Epithelial cell of esophagus (primary cell): ENCODE results near the gene CD80.

Source experiments
- DNase-seq: peaks from one replicate; pipeline ENCODE4 v3.0.0; 2010; ENCODE audit warnings: low read depth
- H3K4me3 ChIP-seq: 2 replicates; pipeline ENCODE4 v1.5.1; 2011; ENCODE audit warnings: mild to moderate bottlenecking, low read length, control low read depth
- TF ChIP-seq, protein P1 (sequence below): IDR thresholded peaks from 2 replicates; pipeline ENCODE4 v1.5.1; 2011; ENCODE audit warnings: low read depth, mild to moderate bottlenecking, low read length, control low read depth, inconsistent platforms; ENCODE audit not compliant: insufficient read depth; ENCODE audit errors: missing control alignments

The CD80 gene

DNA sequence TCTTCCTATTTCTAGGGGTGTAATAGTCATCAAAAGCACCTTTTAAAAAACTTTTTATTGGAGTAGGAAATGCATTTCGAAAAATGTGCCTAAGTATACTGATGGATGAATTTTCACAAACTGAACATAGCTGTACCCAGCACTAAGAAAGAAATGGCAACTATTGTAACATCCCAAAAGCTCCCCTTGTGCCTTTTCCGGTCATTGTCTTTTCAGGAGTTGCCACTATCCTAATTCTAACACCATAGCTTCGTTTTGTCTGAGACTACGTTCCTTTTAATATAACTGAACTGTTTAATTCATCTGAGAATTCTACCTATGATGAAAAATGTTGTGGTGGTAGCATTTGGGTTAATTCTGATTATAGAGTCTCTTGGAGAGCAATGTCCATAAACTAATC, 59.1 kb downstream of the CD80 start:
- no peak for DNase-seq
- TF ChIP-seq, protein P1, sequence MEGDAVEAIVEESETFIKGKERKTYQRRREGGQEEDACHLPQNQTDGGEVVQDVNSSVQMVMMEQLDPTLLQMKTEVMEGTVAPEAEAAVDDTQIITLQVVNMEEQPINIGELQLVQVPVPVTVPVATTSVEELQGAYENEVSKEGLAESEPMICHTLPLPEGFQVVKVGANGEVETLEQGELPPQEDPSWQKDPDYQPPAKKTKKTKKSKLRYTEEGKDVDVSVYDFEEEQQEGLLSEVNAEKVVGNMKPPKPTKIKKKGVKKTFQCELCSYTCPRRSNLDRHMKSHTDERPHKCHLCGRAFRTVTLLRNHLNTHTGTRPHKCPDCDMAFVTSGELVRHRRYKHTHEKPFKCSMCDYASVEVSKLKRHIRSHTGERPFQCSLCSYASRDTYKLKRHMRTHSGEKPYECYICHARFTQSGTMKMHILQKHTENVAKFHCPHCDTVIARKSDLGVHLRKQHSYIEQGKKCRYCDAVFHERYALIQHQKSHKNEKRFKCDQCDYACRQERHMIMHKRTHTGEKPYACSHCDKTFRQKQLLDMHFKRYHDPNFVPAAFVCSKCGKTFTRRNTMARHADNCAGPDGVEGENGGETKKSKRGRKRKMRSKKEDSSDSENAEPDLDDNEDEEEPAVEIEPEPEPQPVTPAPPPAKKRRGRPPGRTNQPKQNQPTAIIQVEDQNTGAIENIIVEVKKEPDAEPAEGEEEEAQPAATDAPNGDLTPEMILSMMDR, result no peak
- peak overlapping the region; percentile 9 for H3K4me3 ChIP-seq

- peak within 1 kb of the TSS; percentile 98 for H3K4me3 ChIP-seq
- peak; percentile 97 for DNase-seq
- TF ChIP-seq, protein P1, result no peak
Observed at GRCh38 chr3:119498186-119499011, 61.0 kb downstream of the CD80 start, which contains the start of gene TIMMDC1. Gene TIMMDC1 (plus strand): TSS chr3:119498547. CDS start chr3:119498734, 187 bp downstream.

DNA sequence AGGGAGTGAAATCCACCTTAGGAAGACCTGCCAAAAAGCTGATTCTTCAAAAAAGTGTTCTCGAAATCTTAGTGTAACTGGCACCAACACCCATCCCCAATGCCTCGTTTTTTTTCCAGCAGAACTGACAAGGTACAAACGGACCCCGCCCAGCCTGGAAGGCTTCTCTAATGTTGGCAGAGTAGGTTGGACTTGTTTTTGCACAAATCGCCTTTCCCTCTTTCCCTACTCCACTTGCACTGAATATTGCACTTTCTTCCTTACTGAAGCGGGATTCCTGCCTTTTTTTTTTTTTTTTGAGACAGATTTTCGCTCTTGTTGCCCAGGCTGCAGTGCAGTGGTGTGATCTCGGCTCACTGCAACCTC, 61.6 kb downstream of the CD80 start:
- peak overlapping the region; percentile 98 for H3K4me3 ChIP-seq
- TF ChIP-seq, protein P1, result no peak
- DNase-seq, result peak; percentile 67

DNA sequence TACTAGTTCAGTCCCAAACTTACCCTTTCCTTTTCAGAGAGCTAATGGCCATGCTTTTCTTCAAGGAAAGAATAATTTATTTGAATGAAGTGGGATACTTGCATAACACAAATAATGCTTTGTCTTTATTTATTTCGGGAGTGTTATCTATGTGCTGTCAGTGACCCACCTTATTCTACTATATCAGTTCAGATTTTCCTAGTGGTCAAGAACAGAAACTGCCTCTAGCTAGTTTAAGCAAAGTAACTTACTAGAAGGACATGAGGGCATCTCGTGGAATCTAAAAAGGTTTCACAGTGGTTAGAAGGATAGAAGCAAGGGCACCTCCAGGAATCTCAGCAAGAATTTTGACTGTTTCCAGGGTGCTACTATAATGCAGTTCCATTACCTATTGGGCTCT, 64.8 kb downstream of the CD80 start:
- no peak overlapping the region for H3K4me3 ChIP-seq
- TF ChIP-seq, protein P1, result peak; percentile 14

DNA sequence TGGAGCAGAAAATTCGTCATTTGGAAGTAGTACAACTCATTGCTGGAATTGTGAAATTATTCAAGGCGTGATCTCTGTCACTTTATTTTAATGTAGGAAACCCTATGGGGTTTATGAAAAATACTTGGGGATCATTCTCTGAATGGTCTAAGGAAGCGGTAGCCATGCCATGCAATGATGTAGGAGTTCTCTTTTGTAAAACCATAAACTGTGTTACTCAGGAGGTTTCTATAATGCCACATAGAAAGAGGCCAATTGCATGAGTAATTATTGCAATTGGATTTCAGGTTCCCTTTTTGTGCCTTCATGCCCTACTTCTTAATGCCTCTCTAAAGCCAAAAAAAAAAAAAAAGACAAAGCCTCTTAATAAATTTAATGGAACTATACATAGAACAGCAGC, 66.6 kb downstream of the CD80 start:
- H3K4me3 ChIP-seq, result no peak overlapping the region
- TF ChIP-seq, protein P1, result no peak
- DNase-seq, result no peak

More for the DNA sequence above, 64.8 kb downstream of the CD80 start:
- DNase-seq, result no peak

GRCh38 chr3:119492128-119492527, 67.3 kb downstream of the CD80 start:
- DNase-seq, result no peak
- TF ChIP-seq, protein P1, result no peak
- H3K4me3 ChIP-seq, result no peak overlapping the region

DNA sequence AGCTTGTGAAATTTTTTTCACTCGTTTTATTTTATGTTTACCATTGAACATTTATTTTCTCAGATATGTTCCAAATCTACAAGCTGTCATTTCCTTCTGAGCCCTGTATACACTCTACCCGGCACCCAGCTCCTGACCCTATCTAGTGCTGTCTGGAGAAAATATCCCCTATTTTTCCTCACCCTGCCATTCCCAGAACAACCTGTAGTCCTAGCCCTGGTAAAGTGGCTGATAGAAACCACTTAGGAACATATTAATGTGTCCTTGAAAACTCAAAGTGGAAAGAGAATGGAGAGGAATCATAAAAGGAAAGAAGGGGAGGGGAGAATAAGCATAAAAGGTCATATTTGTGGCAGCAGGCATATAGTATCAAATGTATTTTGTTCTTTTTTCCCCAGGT, 69.3 kb downstream of the CD80 start:
- DNase-seq, result no peak
- no peak overlapping the region for H3K4me3 ChIP-seq
- TF ChIP-seq, protein P1, result no peak
